Measurements from ENCODE around the gene SREK1. TPM values are rescaled to one million over a fixed set of nuclear protein-coding genes. Genes with fewer than 3 reads are reported as not detected.

The SREK1 gene
- total RNA-seq, 4 donors from 2014 or later: 29.9 to 51.9 (median 44.9) TPM

DNA sequence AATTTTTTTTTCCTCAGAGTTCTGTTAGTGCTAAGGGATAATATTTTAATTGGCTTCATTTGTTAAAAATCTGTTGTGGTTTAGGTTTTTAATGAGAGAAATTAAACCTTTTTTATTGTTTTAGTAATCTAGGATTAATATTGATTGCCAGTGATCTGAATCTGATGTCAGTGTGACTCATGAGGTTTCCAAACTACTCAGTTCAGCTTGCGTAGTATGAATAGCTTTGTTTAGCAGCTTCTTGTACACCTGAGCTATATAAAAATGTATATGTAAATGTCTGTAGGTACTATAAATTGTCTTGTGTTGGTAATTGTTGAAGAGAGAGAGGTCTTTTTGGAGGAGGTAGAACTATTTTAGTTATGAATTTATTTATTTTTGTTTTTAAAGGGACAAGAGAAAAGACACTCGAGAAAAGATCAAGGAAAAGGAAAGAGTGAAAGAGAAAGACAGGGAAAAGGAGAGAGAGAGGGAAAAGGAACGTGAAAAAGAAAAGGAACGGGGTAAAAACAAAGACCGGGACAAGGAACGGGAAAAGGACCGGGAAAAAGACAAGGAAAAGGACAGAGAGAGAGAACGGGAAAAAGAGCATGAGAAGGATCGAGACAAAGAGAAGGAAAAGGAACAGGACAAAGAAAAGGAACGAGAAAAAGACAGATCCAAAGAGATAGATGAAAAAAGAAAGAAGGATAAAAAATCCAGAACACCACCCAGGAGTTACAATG, 26.3 kb downstream of the SREK1 start:
- intact Hi-C loops (cut with DNase I): no loop called here
- no peaks in the 10 kb centered on the region for H3K27me3 ChIP-seq
- H3K27ac ChIP-seq (replicated peaks in 1 of 4): no peak overlapping the region
- H3K36me3 ChIP-seq: peaks cover 13 to 82% (median 49%) of the 10 kb centered on the region in 4 donors
- TF ChIP-seq EP300 (IDR thresholded peaks at IDR 0.05): no peak
- TF ChIP-seq POLR2A (IDR thresholded peaks at IDR 0.05; ENCODE audit: low read depth): no peak
- TF ChIP-seq CTCF (IDR thresholded peaks at IDR 0.05): no peak
- TF ChIP-seq POLR2AphosphoS5 (IDR thresholded peaks at IDR 0.05): no peak
- WGBS: 92% methylated on average over 10 of the region's 10 CpGs
- H3K4me3 ChIP-seq: no peak overlapping the region
- H3K4me1 ChIP-seq: no peaks in the 10 kb centered on the region
- no peak for DNase-seq (ENCODE audit: extremely low spot score)
- no peaks in the 10 kb centered on the region for H3K9me3 ChIP-seq

- H3K27me3 ChIP-seq: no peaks in the 10 kb centered on the region
- H3K4me3 ChIP-seq: no peak overlapping the region
- DNase-seq (ENCODE audit: extremely low spot score): no peak
- WGBS: 51% methylated on average over 6 of the region's 6 CpGs
- TF ChIP-seq EP300 (IDR thresholded peaks at IDR 0.05) (no peak), POLR2A (IDR thresholded peaks at IDR 0.05; ENCODE audit: low read depth) (no peak), CTCF (IDR thresholded peaks at IDR 0.05) (peak; percentile 37 to 42 (median 42)), POLR2AphosphoS5 (IDR thresholded peaks at IDR 0.05) (no peak)
- intact Hi-C loops (cut with DNase I): no loop called here
- no peak overlapping the region for H3K27ac ChIP-seq (replicated peaks in 1 of 4)
- H3K4me1 ChIP-seq: no peaks in the 10 kb centered on the region
- H3K36me3 ChIP-seq: peaks cover 20 to 81% (median 41%) of the 10 kb centered on the region in 4 donors
- no peaks in the 10 kb centered on the region for H3K9me3 ChIP-seq
These were observed 27.5 kb downstream of the SREK1 start for GRCh38 chr5:66171349-66172344.

- intact Hi-C loops (cut with DNase I): no loop called here
- H3K27me3 ChIP-seq: no peaks in the 10 kb centered on the region
- no peak for DNase-seq (ENCODE audit: extremely low spot score)
- WGBS: 66% methylated on average over 3 of the region's 3 CpGs
- no peaks in the 10 kb centered on the region for H3K4me1 ChIP-seq
- peak in 1 of 3 experiments; percentile 19 for TF ChIP-seq CTCF (IDR thresholded peaks at IDR 0.05)
- TF ChIP-seq POLR2A (IDR thresholded peaks at IDR 0.05; ENCODE audit: low read depth): no peak
- H3K4me3 ChIP-seq: no peak overlapping the region
- peaks cover 19 to 90% (median 57%) of the 10 kb centered on the region in 4 donors for H3K36me3 ChIP-seq
- H3K9me3 ChIP-seq: no peaks in the 10 kb centered on the region
- no peak overlapping the region for H3K27ac ChIP-seq (replicated peaks in 1 of 4)
These were observed 30.2 kb downstream of the SREK1 start for GRCh38 chr5:66174338-66174737.

DNA sequence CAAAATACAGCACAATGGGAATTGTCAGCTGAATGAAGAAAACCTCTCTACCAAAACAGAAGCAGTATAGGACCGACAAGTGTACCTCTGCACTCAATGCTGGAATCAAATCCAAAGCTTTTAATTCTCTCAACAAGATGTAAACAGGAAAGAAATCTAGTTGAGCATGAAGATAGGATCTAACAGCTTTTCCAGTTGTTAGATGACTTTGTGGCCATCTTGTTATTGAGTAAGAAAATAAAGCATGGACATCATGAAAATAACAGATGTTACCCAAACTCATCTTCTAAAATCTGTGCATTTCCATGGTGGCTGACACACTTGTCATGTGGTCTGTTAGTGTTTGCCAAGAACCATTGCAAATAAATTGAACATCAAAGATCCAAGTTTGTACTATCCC, 34.7 kb downstream of the SREK1 start:
- WGBS: 88% methylated on average over 1 of the region's 1 CpG
- no peaks in the 10 kb centered on the region for H3K4me1 ChIP-seq
- no peak overlapping the region for H3K4me3 ChIP-seq
- TF ChIP-seq EP300 (IDR thresholded peaks at IDR 0.05): no peak
- no peak for TF ChIP-seq CTCF (IDR thresholded peaks at IDR 0.05)
- TF ChIP-seq POLR2AphosphoS5 (IDR thresholded peaks at IDR 0.05): no peak
- TF ChIP-seq POLR2A (IDR thresholded peaks at IDR 0.05; ENCODE audit: low read depth): no peak
- no peaks in the 10 kb centered on the region for H3K9me3 ChIP-seq
- no peak overlapping the region for H3K27ac ChIP-seq (replicated peaks in 1 of 4)
- H3K27me3 ChIP-seq: no peaks in the 10 kb centered on the region
- no peak for DNase-seq (ENCODE audit: extremely low spot score)
- peaks cover 20 to 78% (median 47%) of the 10 kb centered on the region in 4 donors for H3K36me3 ChIP-seq
- intact Hi-C loops (cut with DNase I): no loop called here

All from esophagus muscularis mucosa (tissue), 4 donors.